Hematopoietic multipotent progenitor cell treated with erythropoietin and hydrocortisone succinate and interleukin-3 and kit ligand, for 8 days (in vitro differentiated cells): Measurements from ENCODE around the gene CEP135.
"Not testable (repeated sequence)": the region's sequence is repeated elsewhere in the genome, so short reads cannot be mapped to it uniquely, and the experiment has no call there.

Source experiments
- DNase-seq: peaks from one replicate; pipeline ENCODE4 v3.0.0-alpha.2; 2015

Gene CEP135

GRCh38 chr4:55948726-55949481 lies at the start of gene CEP135:
Gene CEP135 (plus strand): TSS chr4:55948945. CDS start chr4:55952131, 3,186 bp downstream.
- peak; percentile 94 for DNase-seq

- no peak for DNase-seq
Measured at GRCh38 chr4:55902677-55903076, 46.1 kb upstream of the CEP135 start.

- DNase-seq: peak; percentile 43
Measured at GRCh38 chr4:55903577-55903976, 45.2 kb upstream of the CEP135 start.

GRCh38 chr4:55904576-55904975 lies 44.2 kb upstream of the CEP135 start:
- DNase-seq: no peak

GRCh38 chr4:55906323-55906722 lies 42.4 kb upstream of the CEP135 start:
- DNase-seq: no peak

GRCh38 chr4:55906989-55907388 lies 41.8 kb upstream of the CEP135 start:
- DNase-seq: no peak

- no peak for DNase-seq
Measured at GRCh38 chr4:55907469-55907868, 41.3 kb upstream of the CEP135 start.

- DNase-seq: no peak
Measured at GRCh38 chr4:55910140-55910539, 38.6 kb upstream of the CEP135 start.

- DNase-seq: no peak
Measured at GRCh38 chr4:55912249-55912648, 36.5 kb upstream of the CEP135 start.

GRCh38 chr4:55920571-55920970 lies 28.2 kb upstream of the CEP135 start:
- DNase-seq: no peak

GRCh38 chr4:55921093-55921492 lies 27.7 kb upstream of the CEP135 start:
- DNase-seq: no peak

- no peak for DNase-seq
Measured at GRCh38 chr4:55925241-55925640, 23.5 kb upstream of the CEP135 start.

GRCh38 chr4:55926610-55927009 lies 22.1 kb upstream of the CEP135 start:
- DNase-seq: no peak

- no peak for DNase-seq
Measured at GRCh38 chr4:55927803-55928437, 20.8 kb upstream of the CEP135 start.

GRCh38 chr4:55928846-55929245 lies 19.9 kb upstream of the CEP135 start:
- no peak for DNase-seq

- DNase-seq: no peak
Measured at GRCh38 chr4:55931043-55931442, 17.7 kb upstream of the CEP135 start.

GRCh38 chr4:55931833-55932232 lies 16.9 kb upstream of the CEP135 start:
- DNase-seq: no peak

- DNase-seq: no peak
Measured at GRCh38 chr4:55932511-55932910, 16.2 kb upstream of the CEP135 start.

GRCh38 chr4:55933611-55934010 lies 15.1 kb upstream of the CEP135 start:
- DNase-seq: no peak

GRCh38 chr4:55935907-55936306 lies 12.8 kb upstream of the CEP135 start:
- DNase-seq: not testable (repeated sequence)

GRCh38 chr4:55938481-55938880 lies 10.3 kb upstream of the CEP135 start:
- no peak for DNase-seq

GRCh38 chr4:55939421-55939820 lies 9.3 kb upstream of the CEP135 start:
- no peak for DNase-seq

GRCh38 chr4:55941881-55942396 lies 6.8 kb upstream of the CEP135 start:
- DNase-seq: no peak

GRCh38 chr4:55947254-55947882 lies 1.4 kb upstream of the CEP135 start:
- DNase-seq: peak; percentile 36
